ENCODE results near the gene PYGM.

The PYGM gene

GRCh38 chr11:64697663-64698375 lies 62.0 kb downstream of the PYGM start:
- H3K18ac ChIP-seq (ENCODE audit: low read length) = no peak overlapping the region
- peaks cover 3% of the 10 kb centered on the region for H3K27me3 ChIP-seq (ENCODE audit: insufficient read depth, low read length)
- no peak overlapping the region for H3K23ac ChIP-seq (ENCODE audit: low read length)
- H3K4me1 ChIP-seq (ENCODE audit: control insufficient read depth in 1 of 2, insufficient read depth in 2 of 2, low read length in 2 of 2) = no peaks in the 10 kb centered on the region
- H3K9ac ChIP-seq (ENCODE audit: low read length) = no peak overlapping the region
- no peaks in the 10 kb centered on the region for H3K36me3 ChIP-seq (ENCODE audit: control insufficient read depth in 1 of 2, insufficient read depth in 2 of 2, low read length in 2 of 2)
- no peaks in the 10 kb centered on the region for H3K79me1 ChIP-seq (ENCODE audit: low read length)
- H3K4ac ChIP-seq (ENCODE audit: low read depth, low read length) = no peak overlapping the region
- no peak for DNase-seq
- no peak overlapping the region for H3K27ac ChIP-seq (ENCODE audit: low read depth, low read length)
- no CpG with 5 or more reads among the region's 7 CpGs for WGBS (ENCODE audit: extremely low coverage, insufficient coverage, insufficient read length)
- no peak overlapping the region for H2BK12ac ChIP-seq (ENCODE audit: low read length)
- H2BK5ac ChIP-seq (ENCODE audit: low read depth, low read length, poor library complexity) = no peak overlapping the region
- H4K8ac ChIP-seq (ENCODE audit: low read depth, low read length) = no peak overlapping the region
- H4K91ac ChIP-seq (ENCODE audit: low read depth, low read length) = no peak overlapping the region
- H2AK5ac ChIP-seq (ENCODE audit: low read length) = no peak overlapping the region
- H3K79me2 ChIP-seq (ENCODE audit: control insufficient read depth, insufficient read depth, low read length, poor library complexity) = no peaks in the 10 kb centered on the region
- no peak overlapping the region for H2BK120ac ChIP-seq (ENCODE audit: insufficient read depth, low read length, poor library complexity)
- no peak overlapping the region for H3K4me2 ChIP-seq (ENCODE audit: low read length)
- no peak overlapping the region for H3K14ac ChIP-seq (ENCODE audit: low read length)
- no peak overlapping the region for H2AFZ ChIP-seq (ENCODE audit: insufficient read depth, low read length, poor library complexity)
- H3K9me3 ChIP-seq (ENCODE audit: insufficient read depth, low read depth, low read length) = no peaks in the 10 kb centered on the region
- no peak overlapping the region for H3K4me3 ChIP-seq (ENCODE audit: low read depth, low read length)
- H4K12ac ChIP-seq (ENCODE audit: low read depth, low read length) = no peak overlapping the region

Data from trophoblast cell (in vitro differentiated cells and primary cell).